ENCODE results near the gene TENT4B. TPM values are rescaled to one million over a fixed set of nuclear protein-coding genes. Genes with fewer than 3 reads are reported as not detected.
"Not testable (repeated sequence)": the region's sequence is repeated elsewhere in the genome, so short reads cannot be mapped to it uniquely, and the experiment has no call there.

The TENT4B gene
- total RNA-seq = 3.5 TPM

DNA sequence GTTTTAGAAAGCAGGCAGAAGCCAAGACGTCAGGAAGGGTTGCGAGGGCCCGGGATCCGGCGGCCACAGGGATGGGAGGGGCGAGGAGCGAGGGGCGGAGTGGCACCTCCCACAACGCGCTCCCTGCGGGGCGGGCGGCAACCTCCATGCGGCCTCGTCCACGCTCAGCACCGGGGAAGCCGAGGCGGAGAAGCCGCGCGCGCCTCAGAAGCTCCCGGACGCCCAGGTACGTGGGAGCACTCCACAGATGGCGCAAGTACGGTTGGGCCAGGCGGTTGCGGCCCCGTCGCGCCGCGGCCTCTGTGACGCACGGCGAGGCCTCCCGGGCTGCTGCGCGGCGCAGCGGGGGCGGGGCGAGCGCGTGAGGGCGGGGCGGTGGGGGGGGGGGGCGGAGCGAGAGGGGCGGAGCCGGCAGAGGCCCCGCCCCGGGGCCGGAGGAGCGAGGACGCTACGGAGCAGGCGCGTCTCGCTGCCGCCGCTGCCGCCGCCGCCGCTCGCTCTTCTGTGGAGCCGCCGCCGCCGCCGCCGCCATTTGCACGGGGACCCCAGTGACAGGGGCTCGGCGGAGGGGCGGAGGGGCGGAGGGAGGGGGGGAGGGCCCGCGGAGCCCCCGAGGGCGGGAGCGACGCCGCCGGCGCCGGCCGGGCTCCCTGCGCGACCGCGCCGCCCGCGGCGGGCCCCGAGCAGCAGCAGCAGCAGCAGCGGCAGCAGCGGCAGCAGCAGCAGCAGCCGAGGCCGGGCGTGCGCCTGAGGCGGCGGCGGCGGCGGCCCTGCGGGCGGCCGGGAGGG is at the start of gene TENT4B:
Gene TENT4B, plus strand, starts transcription at position 500 of the 789 bp plus-strand sequence. CDS start 316 bp downstream, outside the sequence.
- DNase-seq (ENCODE audit: low read depth in 2 of 3, low spot score in 2 of 3) = peak; percentile 87 to 94 (median 89)

DNA sequence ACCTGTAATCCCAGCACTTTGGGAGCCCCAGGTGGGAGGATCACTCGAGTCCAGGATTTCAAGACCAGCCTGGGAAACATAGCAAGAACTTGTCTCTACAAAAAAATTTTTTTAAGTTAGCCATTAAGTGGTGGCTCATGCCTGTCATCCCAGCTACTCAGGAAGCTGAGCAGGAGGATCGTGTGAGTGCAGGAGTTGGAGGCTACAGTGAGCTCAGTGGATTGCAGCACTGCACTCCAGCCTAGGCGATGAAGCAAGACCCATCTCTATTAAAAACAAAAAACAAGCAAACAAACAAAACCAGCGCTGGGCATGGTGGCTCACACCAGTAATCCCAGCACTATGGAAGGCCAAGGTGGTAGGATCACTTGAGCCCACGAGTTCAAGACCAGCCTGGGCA is 49.3 kb upstream of the TENT4B start:
- DNase-seq (ENCODE audit: low read depth in 2 of 3, low spot score in 2 of 3) = no peak

DNA sequence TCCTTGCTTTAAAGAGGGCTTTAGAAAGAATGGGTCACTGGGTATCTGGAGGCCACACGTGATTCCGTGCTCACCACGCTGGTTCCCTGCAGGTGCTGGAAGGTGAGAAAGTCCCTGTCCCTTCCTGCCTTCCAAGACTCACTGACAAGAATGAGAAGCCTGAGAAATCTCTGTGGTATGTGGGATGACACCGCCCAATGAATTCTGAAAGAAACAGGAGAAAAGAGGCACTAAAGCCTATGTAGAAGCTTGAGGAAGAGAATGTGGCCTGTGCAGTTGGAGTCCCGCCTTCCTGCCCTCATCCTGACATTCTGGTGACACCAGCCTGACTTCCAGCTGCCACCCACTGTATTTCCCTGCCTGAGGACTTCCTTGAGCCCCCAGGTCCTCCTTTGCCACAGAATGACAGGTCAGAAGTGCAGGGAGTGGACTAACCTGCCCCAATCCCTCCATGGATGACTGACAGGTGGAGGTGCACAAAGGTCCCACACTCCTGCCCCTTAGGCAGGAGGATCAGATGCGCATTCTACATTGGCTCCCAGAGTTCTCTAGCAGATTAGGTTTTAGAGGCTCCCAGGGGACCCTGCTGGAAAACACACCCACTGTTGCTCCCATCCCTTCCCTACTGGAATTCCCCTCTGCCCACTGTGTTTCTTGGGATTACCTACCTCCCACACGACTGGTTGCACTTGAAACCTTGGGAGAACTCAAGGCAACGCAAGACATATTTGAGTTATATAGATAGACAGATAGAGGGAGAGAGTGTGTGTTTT is 38.6 kb upstream of the TENT4B start:
- DNase-seq (ENCODE audit: low read depth in 2 of 3, low spot score in 2 of 3) = no peak

DNA sequence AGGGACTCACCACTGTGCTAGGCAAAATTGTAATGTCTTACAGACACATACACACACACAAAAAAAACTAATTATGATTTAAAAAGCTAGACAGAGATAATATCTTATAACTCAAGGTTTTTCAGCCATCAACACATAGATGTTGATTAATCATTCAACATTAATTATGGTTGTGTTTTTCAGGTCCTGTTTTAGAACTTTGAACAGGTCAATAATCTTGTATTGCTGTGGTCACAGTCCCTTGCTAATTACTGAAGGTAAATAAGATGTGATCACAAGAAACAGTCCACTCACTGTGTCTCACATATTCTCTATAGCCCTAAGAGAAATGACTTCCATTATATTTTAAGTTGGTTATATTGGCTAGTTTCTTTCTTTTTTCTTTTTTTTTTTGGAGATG is 32.4 kb upstream of the TENT4B start:
- no peak for DNase-seq (ENCODE audit: low read depth in 2 of 3, low spot score in 2 of 3)

DNA sequence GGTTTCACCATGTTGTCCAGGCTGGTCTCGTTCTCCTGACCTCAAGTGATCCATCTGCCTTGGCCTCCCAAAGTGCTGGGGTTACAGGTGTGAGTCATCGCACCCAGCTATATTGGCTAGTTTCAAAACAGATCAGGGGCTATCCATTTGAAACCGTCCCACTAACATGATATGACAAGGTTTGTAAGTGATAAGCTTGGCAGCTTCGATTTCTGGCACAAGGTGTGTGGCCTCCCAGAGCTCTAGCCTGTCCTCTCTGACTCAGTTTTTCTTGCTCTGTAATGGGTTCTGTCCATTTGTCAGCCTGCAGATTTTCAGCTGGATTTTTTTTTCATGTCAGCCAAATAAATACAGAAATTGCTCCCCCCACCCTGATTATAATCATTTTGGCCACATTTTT is 31.8 kb upstream of the TENT4B start:
- no peak for DNase-seq (ENCODE audit: low read depth in 2 of 3, low spot score in 2 of 3)

DNA sequence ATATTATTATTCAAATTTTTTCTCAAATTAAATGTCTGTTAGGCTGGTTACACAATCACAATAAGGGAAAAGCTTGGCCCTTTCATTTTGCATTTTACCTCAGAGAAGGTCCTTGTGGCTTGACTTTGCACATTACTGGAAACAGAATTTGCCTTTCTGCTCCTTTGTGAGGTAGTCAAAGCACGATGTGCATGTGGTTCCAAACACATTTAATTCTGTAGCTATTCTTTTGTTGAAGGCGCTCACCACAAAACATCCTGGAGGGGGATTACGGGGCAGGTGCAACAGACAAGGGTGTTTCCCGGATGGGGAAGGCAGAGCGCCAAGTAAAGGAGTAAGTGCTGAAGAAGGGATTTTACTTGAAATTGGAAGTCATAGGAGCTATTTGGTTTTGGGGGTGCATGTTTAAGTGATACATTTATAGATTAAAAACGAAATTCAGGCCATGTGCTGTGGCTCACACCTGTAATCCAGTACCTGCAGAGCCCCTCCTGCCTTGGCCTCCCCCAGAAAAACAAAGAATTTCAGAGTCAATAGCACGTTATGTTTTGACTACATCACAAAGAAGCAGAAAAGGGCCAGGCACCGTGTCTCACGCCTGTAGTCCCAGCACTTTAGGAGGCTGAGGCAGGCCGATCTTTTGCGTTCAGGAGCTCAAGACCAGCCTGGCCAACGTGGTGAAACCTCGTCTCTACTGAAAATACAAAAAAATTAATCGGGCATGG is 31.2 kb upstream of the TENT4B start:
- peak in 1 of 3 donors; percentile 2 for DNase-seq (ENCODE audit: low read depth in 2 of 3, low spot score in 2 of 3)

DNA sequence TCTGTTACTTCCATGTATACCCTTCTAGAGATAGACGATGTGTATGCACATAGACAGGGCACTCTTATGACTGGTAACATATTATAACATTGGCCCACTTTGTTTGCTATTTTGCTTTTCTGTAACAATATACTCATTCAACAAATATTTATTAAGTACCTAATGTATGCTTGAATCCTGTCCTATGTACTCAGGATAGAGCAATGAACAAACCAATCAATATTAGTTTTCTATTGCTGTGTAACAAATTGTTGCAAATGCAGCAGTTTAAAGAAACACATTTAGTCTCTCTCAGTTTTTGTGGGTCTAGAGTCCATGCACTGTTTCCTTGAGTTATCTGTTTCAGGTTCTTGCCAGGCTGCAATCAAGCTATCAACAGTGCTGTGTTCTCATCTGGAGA is 29.7 kb upstream of the TENT4B start:
- DNase-seq (ENCODE audit: low read depth in 2 of 3, low spot score in 2 of 3) = no peak

DNA sequence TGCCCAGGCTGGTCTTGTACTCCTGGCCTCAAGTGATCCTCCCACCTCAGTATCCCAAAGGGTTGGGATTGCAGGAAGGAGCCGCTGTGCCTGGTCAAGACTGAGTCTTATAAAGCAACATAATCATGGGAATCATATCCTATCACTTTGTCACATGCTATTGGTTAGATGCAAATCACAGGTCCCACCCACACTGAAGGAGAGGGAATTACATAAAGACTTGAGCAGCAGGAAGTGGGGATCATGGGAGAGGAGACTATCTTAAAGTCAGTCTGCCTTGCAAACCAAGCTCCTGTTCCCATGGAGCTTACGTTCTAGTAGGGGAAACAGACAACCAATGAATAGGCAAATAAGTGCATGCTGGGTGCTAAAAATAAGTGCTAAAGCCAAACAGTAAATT is 28.3 kb upstream of the TENT4B start:
- no peak for DNase-seq (ENCODE audit: low read depth in 2 of 3, low spot score in 2 of 3)

DNA sequence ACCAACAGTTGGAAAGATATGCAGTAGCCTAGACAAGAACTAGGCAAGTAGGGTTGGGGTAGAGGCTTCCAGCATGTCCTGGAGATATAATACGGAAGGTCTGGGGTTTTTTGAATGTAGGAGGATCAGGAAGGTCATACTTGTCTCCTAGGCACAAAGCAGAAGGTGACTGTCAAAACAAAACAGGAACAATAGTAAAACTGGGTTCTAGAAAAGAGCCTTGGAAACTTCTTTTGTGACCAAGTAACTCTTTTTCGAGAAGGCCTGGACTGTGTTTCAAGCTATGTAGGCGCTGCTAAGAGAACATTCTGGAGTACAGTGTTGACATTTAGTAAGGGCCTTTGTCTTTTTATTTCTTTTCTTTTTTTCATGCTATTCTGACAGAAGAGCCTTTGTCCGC is 26.9 kb upstream of the TENT4B start:
- DNase-seq (ENCODE audit: low read depth in 2 of 3, low spot score in 2 of 3) = no peak

DNA sequence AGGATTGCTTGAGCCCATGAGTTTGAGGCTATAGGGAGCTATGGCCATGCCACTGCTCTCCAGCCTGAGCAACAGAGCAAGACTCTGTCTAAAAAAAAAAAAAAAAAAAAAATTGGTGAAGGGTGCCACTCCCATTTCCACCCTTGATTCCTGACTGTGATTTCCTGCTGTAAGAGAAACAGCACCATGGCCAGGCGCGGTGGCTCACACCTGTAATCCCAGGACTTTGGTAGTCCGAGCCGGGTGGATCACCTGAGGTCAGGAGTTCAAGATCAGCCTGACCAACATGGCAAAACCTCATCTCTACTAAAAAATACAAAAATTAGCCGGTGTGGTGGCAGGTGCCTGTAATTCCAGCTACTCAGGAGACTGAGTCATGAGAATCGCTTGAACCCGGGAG is 20.5 kb upstream of the TENT4B start:
- DNase-seq (ENCODE audit: low read depth in 2 of 3, low spot score in 2 of 3) = not testable (repeated sequence)

DNA sequence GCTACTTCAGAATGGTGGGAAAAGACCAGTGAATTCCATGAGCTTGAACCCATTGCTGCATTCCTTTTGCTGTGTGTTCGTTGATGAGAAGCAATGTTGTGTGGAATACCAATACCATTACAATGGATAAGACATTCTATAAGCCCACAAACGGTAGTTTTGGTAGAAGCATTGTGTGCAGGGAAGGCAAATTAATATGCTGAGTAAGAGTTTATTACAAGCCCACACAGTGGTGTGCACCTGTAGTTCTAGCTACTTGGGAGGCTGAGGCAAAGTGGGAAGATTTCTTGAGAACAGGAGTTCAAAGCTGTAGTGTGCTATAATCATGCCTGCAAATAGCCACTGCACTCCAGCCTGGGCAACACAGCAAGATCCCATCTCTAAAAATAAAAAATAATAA is 19.9 kb upstream of the TENT4B start:
- no peak for DNase-seq (ENCODE audit: low read depth in 2 of 3, low spot score in 2 of 3)

DNA sequence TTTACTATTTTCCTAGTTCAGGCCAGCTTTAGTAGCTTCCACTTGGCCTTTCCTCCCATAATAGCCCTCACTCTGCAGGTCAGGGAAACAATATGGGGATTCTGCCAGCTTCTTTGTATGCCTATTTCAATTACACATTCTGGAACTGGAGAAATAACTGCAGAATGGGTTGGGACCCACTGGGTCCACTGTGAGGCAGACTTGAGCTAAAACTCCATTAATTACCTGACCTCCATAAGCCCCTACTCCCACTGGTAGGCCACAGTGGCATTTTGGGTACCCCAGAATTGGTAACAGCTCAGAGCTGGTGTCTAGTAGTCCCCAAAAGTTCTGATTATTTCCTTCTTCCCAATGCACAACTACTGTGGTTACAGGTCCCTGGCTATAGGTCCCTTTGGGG is 16.7 kb upstream of the TENT4B start:
- peak in 1 of 3 donors; percentile 20 for DNase-seq (ENCODE audit: low read depth in 2 of 3, low spot score in 2 of 3)

DNA sequence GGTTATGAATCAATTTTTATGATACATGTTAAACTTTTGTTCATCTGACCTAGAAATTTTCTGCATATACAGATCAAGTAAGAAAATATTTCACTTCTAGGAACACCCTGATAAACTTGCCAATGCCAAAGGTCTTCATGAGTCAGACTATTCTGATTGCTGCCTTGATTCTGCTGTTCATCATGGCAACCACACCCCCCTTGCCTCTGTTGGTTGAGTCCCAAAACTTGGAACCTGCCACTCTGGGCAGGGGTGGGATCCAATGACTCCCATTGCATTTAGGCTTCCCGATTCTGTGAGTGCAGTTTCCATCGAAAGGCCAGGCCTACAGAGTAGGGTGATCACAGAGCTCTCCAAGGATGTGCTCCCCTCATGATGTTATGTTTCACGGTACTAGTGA is 15.8 kb upstream of the TENT4B start:
- DNase-seq (ENCODE audit: low read depth in 2 of 3, low spot score in 2 of 3) = no peak

DNA sequence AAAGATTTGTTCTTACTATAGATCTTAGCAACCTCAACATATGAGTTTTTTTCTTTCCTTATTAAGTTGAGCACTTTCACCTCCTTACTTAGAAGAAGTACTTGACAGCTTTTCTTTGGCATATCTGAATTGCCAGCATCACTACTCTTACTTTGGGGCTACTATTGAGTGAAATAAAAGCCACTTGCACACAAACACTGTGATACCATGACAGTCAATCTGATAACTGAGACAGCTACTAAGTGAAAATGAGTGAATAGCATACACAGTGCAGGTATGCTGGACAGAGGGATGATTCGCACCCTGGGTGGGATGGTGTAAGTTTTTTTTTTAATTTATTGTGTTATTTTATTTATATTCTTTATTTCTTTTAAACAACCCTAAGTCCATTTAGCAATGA is 13.5 kb upstream of the TENT4B start:
- DNase-seq (ENCODE audit: low read depth in 2 of 3, low spot score in 2 of 3) = no peak

DNA sequence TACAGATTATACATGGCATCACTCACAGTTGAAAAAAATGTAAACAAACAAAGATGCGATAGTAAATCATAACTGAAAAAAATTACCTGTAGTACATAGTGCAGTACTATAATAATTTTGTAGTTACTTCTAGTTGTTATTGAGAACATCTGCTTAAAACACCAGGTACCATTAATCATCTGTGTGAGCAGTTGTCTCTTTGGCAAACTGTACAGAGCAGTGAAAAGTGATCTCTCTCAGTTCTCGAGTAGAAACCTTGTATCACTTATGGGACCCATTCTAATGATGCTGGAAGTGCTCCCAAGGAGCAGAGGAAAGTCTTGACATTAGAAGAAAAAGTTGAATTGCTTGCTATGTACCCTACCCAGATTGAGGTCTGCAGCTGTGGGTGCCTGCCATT is 8.9 kb upstream of the TENT4B start:
- no peak for DNase-seq (ENCODE audit: low read depth in 2 of 3, low spot score in 2 of 3)

DNA sequence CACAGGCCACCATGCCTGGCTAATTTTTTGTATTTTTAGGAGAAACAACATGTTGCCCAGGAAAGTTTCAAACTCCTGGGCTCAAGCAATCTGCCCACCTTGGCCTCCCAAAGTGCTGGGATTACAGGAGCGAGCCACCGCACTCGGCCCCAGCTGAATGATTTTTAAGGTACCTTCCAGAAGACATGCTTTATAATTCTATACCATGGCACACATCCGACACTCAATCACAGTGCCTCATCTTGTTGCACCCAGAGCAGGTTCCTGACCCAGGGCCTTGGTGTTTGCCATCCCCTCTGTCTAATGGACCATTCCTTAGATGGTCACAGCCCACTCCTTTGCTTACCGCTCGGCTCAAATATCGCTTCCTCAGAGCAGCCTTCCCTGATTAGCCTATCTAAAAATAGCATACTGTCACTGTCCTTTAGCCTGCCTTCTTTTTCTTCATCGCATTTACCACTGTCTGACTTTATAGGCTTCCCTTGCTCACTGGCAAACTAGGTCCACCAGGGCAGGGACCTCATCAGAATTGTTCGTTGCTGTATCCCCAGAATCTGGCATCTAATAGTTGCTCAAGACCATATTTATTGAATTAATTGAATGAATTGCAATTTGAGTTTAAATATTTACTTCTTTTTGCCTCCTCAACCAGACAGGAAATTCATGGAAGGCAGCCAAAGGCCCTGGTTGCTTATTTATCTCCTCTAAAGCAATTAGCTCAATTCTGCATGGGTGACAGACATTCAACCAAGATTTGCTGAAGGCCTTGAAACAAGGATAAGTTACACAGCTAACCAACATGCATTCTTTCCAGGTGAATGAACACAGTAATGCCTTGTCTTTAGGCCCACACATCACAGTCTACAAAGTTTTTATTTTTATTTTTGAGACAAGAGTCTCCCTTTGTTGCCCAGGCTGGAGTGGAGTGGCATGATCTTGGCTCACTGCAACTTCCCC is 6.3 kb upstream of the TENT4B start:
- no peak for DNase-seq (ENCODE audit: low read depth in 2 of 3, low spot score in 2 of 3)

DNA sequence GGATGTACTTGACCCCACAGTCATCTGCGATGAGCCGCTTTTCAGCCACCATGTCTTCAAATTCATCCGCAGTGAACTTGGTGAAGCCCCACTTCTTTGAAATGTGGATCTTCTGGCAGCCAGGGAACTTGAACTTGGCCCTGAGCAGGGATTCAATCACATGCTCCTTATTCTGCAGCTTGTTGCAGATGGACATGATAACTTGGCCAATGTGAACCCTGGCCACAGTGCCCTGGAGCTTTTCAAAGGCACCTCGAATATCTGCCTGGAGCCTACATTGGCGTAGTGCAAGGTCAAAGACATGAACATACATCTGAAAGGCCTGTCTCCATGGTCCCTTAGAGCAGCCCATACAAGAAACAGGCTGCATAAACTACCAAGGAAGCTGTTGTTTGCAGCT is 1.8 kb upstream of the TENT4B start:
- no peak for DNase-seq (ENCODE audit: low read depth in 2 of 3, low spot score in 2 of 3)

DNA sequence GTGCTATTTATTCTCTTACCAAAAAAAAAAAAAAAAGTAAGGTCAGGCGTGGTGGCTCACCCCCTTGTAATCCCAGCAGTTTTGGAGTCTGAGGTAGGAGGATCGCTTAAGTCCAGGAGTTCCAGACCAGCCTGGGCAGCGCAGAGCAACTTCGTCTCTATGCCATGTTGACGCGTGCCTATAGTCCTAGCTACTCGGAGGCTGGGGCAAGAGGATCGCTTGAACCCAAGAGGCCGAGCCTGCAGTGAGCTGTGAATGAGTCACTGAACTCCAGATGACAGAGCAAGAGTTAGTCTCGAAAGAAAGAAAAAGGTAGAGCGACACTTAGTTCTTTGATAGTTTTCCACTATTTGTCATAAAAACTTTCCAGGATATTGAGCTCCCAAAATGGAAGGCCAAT is 1.4 kb upstream of the TENT4B start:
- DNase-seq (ENCODE audit: low read depth in 2 of 3, low spot score in 2 of 3) = no peak

DNA sequence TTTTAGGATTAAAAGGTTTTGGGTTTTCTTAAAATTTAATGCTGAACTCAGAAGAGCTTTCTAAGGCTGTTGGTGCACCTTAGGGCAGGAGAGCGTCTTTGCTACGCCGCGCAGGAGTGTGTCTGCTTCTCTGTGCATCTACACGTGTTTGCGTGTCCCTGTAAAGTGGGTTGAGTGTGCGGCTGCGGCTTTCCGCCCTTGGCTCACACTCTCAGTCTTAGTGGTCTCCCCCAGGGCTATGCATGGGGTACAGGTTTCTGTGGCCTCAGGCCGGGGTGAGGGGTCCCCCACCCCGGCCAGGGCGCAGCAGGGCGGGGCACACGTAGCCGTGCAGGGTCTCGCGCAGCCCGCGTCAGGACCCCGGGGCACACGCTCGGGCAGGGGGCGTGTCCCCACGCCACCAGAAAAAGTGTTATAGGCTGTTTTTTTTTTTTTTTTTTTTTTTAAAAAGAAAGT is 727 bp upstream of the TENT4B start:
- DNase-seq (ENCODE audit: low read depth in 2 of 3, low spot score in 2 of 3) = peak in 1 of 3 donors; percentile 54
